Measurements from ENCODE around the gene HES4.

HES4 gene

DNA sequence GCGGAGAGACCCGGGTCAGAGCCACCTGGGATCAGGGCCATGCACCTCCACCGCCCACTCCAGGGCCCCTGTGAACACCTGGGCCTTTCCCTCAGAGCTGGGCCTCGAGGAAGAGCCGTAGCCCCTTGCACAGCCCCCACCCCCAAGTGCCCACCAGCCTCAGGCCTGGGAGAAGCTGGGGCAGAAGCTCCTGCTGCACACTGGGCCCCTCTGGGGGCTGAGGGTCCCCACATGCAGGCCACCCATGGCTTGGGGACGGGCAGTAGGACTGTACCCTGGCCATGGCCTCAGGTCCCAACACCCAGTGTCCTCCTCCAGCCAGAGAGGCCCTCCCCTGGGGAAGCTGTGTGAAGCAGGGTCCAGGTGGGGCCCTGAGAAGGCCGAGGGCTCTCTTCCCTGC lies 47.3 kb downstream of the HES4 start:
- DNase-seq (ENCODE audit: low spot score): no peak

DNA sequence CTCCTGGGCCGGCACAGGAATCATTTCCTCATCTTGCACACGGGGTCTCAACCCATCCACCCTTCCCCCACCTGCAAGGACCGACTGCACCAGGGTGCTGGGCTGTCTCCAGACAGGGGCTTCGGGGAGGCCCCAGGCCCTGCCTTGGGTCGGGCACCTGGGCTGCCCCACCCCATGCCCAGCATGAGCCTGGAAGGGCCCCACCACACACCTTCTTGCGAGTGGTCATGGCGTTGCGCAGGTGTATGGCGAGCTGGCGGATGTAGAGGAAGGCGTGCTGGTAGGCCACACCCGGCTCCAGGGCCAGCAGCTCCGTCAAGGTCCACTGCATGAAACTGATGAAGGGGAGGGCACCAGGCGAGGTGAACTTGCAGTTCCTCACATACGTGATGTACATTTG lies 47.7 kb downstream of the HES4 start:
- DNase-seq (ENCODE audit: low spot score): no peak

DNA sequence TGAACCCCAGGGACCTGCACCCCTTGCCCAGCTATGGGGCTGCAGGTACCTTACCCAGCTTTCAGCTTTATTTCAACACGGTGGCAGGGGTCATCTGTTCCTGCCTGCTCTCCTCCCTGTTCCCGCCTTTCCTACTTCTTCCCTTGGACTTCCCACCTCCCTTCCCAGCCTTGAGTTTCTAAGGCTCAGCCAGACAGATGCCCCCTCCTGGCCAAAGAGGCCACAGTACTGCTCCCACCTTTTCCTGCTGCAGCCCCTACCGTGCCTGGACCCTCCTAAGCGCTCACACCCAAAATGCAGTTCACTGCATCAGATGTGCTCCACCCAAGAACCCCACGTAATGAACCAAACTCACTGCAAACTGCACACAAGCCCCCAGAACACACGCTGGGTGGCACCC lies 48.5 kb downstream of the HES4 start:
- no peak for DNase-seq (ENCODE audit: low spot score)

DNA sequence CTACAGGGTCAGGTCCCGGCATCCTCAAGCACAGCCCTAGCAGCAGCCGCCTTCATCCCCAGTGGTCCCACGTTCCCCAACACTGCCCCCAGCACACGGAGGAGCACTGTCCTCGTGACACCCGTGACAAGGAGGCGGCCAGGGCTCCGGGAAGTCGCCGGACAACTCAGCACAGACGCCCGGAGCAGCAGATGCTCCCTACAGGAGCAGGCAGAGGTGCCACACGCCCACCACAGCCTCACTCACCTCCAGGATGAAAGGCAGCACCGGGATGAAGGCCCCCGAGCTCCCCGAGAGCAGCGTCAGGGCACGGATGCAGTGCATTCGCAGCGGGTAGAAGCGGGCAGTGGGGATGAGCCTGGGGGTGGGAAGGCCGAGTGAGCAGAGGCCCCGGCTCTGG lies 49.0 kb downstream of the HES4 start:
- DNase-seq (ENCODE audit: low spot score): no peak

DNA sequence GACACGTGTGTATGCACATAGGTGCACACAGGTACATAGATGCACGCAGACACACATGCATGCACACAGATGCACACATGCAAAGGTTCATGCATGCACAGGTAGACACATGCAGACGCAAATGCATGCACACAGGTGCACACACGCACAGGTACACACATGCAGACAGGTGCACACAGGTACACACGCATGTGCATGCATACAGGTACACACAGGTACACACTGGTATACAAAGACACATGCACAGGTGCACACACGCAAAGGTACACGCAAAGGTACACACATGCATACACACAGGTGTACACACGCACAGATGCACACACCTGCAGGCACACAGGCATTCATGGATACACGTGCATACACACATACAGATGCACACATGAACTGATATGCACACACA lies 49.6 kb downstream of the HES4 start:
- no peak for DNase-seq (ENCODE audit: low spot score)

Small RNA genes within 50 kb of the gene (small RNA-seq; reads per million reads assigned to genes)
- 0 reads per million in 2 experiments for gene AL645608.3
